Bronchial epithelial cell (primary cell): ENCODE data around the gene ZNF74. TPM values are rescaled to one million over a fixed set of nuclear protein-coding genes. Genes with fewer than 3 reads are reported as not detected.
"Not testable (repeated sequence)": the region's sequence is repeated elsewhere in the genome, so short reads cannot be mapped to it uniquely, and the experiment has no call there.

Source experiments
- DNase-seq: peaks from one replicate; pipeline ENCODE4 v3.0.0-alpha.2; 2010; ENCODE audit warnings: low read depth
- FAIRE-seq: peaks from 2 replicates; lab custom pipeline; 2011; peaks lifted over from hg19 to GRCh38; lab: Jason Lieb, UNC
- H3K27me3 ChIP-seq: 2 replicates; pipeline ENCODE4 v1.5.1; 2011; ENCODE audit warnings: low read length; ENCODE audit not compliant: control insufficient read depth, insufficient read depth
- H3K36me3 ChIP-seq: 2 replicates; pipeline ENCODE4 v1.5.1; 2011; ENCODE audit warnings: low read length; ENCODE audit not compliant: control insufficient read depth, insufficient read depth
- H3K4me3 ChIP-seq: 2 replicates; pipeline ENCODE4 v1.5.1; 2011; ENCODE audit warnings: mild to moderate bottlenecking, low read depth, low read length, control low read depth
- CTCF ChIP-seq: IDR thresholded peaks from 2 replicates; pipeline ENCODE4 v1.5.1; 2011; ENCODE audit warnings: mild to moderate bottlenecking, moderate library complexity, low read length, control low read depth, inconsistent platforms; ENCODE audit not compliant: insufficient read depth, severe bottlenecking
- total RNA-seq: library from RNA; depleted of rRNA; stranded (reverse); fragments of >200 nt; gene quantifications from 2 replicates; pipeline ENCODE4 v1.2.1, GENCODE V29; 2014

Gene ZNF74
- total RNA-seq, result 7.8 and 15.5 TPM in 2 replicates

GRCh38 chr22:20393705-20394476, at the start of gene ZNF74:
Gene ZNF74, plus strand, starts transcription at chr22:20394151. Its CDS starts 478 bp downstream, at chr22:20394629.
- Histone ChIP-seq H3K27me3 (no peaks in the 10 kb centered on the region), H3K36me3 (no peaks in the 10 kb centered on the region), H3K4me3 (peak within 1 kb of the TSS; percentile 64)
- DNase-seq (peak; percentile 82), FAIRE-seq (no peak)
- no peak for TF ChIP-seq CTCF

GRCh38 chr22:20346553-20346952, 47.4 kb upstream of the ZNF74 start:
- H3K27me3 ChIP-seq, H3K36me3 ChIP-seq, H3K4me3 ChIP-seq, FAIRE-seq, DNase-seq: not testable (repeated sequence)

GRCh38 chr22:20352536-20352935, 41.4 kb upstream of the ZNF74 start:
- FAIRE-seq, H3K27me3 ChIP-seq, H3K36me3 ChIP-seq, H3K4me3 ChIP-seq: not testable (repeated sequence)
- peak; percentile 39 for DNase-seq

- DNase-seq, result no peak
These were observed 39.5 kb upstream of the ZNF74 start for GRCh38 chr22:20354238-20354975.

GRCh38 chr22:20355939-20356636, 37.9 kb upstream of the ZNF74 start:
- DNase-seq, FAIRE-seq: not testable (repeated sequence)

More at GRCh38 chr22:20354238-20354975, 39.5 kb upstream of the ZNF74 start:
- no peak for TF ChIP-seq CTCF
- FAIRE-seq, result no peak
- Histone ChIP-seq H3K36me3 (no peaks in the 10 kb centered on the region), H3K27me3 (no peaks in the 10 kb centered on the region), H3K4me3 (no peak overlapping the region)

GRCh38 chr22:20356906-20357305, 37.0 kb upstream of the ZNF74 start:
- not testable (repeated sequence) for H3K27me3 ChIP-seq, FAIRE-seq, H3K4me3 ChIP-seq, H3K36me3 ChIP-seq, DNase-seq

More at GRCh38 chr22:20355939-20356636, 37.9 kb upstream of the ZNF74 start:
- not testable (repeated sequence) for H3K27me3 ChIP-seq, H3K36me3 ChIP-seq, H3K4me3 ChIP-seq

GRCh38 chr22:20357967-20358366, 36.0 kb upstream of the ZNF74 start:
- DNase-seq, H3K36me3 ChIP-seq, H3K27me3 ChIP-seq, FAIRE-seq, H3K4me3 ChIP-seq: not testable (repeated sequence)

GRCh38 chr22:20358503-20359239, 35.3 kb upstream of the ZNF74 start:
- FAIRE-seq, H3K36me3 ChIP-seq, DNase-seq, H3K27me3 ChIP-seq, H3K4me3 ChIP-seq: not testable (repeated sequence)

- DNase-seq, H3K27me3 ChIP-seq, H3K4me3 ChIP-seq, H3K36me3 ChIP-seq, FAIRE-seq: not testable (repeated sequence)
These were observed 33.7 kb upstream of the ZNF74 start for GRCh38 chr22:20360261-20360660.

GRCh38 chr22:20360866-20361751, 32.8 kb upstream of the ZNF74 start:
- H3K27me3 ChIP-seq, H3K4me3 ChIP-seq, H3K36me3 ChIP-seq, DNase-seq, FAIRE-seq: not testable (repeated sequence)
